Spleen (tissue), 11 donors: Measurements from ENCODE around the gene MMEL1. TPM values are rescaled to one million over a fixed set of nuclear protein-coding genes. Genes with fewer than 3 reads are reported as not detected.

Source experiments
- DNase-seq: peaks from one replicate; pipeline ENCODE4 v3.0.0-alpha.2; 2020
- H3K27ac ChIP-seq, 8 donors: fragments of 200-600 bp; sonication (generic) in 7 of 8; 1 replicate in 4 of 8; 2 replicates in 4 of 8; pipeline versions ENCODE4 v1.5.0 to v1.8.0; 2016 to 2021; ENCODE audit warnings: inconsistent platforms in 4 of 8, mild to moderate bottlenecking in 4 of 8, moderate library complexity in 1 of 8
- H3K27me3 ChIP-seq, 7 donors: fragments of 200-600 bp; sonication (generic) in 6 of 7; replicated peaks in 1 of 7; 1 replicate in 4 of 7; 2 replicates in 3 of 7; pipeline versions ENCODE4 v1.5.0 to v1.8.0; 2016 to 2021; ENCODE audit warnings: inconsistent platforms in 3 of 7, mild to moderate bottlenecking in 1 of 7
- H3K36me3 ChIP-seq, 6 donors: fragments of 200-600 bp; sonication (generic) in 5 of 6; 1 replicate in 4 of 6; 2 replicates in 2 of 6; pipeline versions ENCODE4 v1.5.0 to v1.8.0; 2016 to 2021; ENCODE audit warnings: inconsistent platforms in 2 of 6
- H3K4me1 ChIP-seq, 6 donors: fragments of 200-600 bp; sonication (generic) in 5 of 6; 1 replicate in 3 of 6; 2 replicates in 3 of 6; pipeline versions ENCODE4 v1.5.0 to v1.8.0; 2016 to 2021; ENCODE audit warnings: inconsistent platforms in 3 of 6
- H3K4me3 ChIP-seq, 8 donors: fragments of 200-600 bp; sonication (generic) in 7 of 8; 1 replicate in 4 of 8; 2 replicates in 4 of 8; pipeline versions ENCODE4 v1.5.0 to v1.8.0; 2016 to 2021; ENCODE audit warnings: inconsistent platforms in 4 of 8, mild to moderate bottlenecking in 4 of 8, moderate library complexity in 2 of 8
- H3K9me3 ChIP-seq, 8 donors: fragments of 200-600 bp; sonication (generic) in 7 of 8; 1 replicate in 4 of 8; 2 replicates in 4 of 8; pipeline versions ENCODE4 v1.5.0 to v1.8.0; 2016 to 2021; ENCODE audit warnings: inconsistent platforms in 4 of 8
- POLR2A ChIP-seq, 3 donors: fragments of 450-650 bp; IDR thresholded peaks; one replicate each; pipeline ENCODE4 v1.5.1; 2017; ENCODE audit warnings: antibody characterized with exemption in 3 of 3, mild to moderate bottlenecking in 1 of 3
- POLR2AphosphoS5 ChIP-seq, 3 donors: sonication (generic); formaldehyde crosslinking; IDR thresholded peaks; one replicate each; pipeline ENCODE4 v1.5.1; 2017; ENCODE audit warnings: antibody characterized with exemption in 3 of 3
- WGBS, 5 donors: extraction: QIAGEN DNeasy Blood & Tissue Kit in 3 of 5; methylation state at CpG; one replicate each; pipeline versions ENCODE4 v1.1.5 to v1.1.7; 2013 to 2018; 5-methylcytosine and 5-hydroxymethylcytosine counted together
- intact Hi-C: fragments of 100-400 bp; cut with DNase I; formaldehyde crosslinking; loops from one replicate; pipeline ENCODE4 v1.15.0; 2023; ENCODE audit warnings: low total_unique reads
- polyA plus RNA-seq, 3 donors: library from polyadenylated mRNA; stranded (reverse); fragments of 200-250 nt; gene quantifications; one replicate each; pipeline ENCODE4 v1.2.1, GENCODE V29; 2013
- total RNA-seq, 7 donors: library from RNA; depleted of rRNA in 3 of 7; stranded (reverse); fragments of >200 nt in 3 of 7; fragmentation: NEBNext Ultra II Directional in 4 of 7; extraction: Animal tissue kit (Norgen Biotek cat#: 25700) in 4 of 7; gene quantifications; one replicate each; pipeline versions ENCODE4 v1.1.0 to v1.2.1, GENCODE V29; 2016 to 2021
- TF ChIP-seq, protein P1 (sequence below), 11 experiments: fragments of 200-600 bp in 7 of 11; fragments of 450-650 bp in 4 of 11; sonication (generic) in 4 of 11; IDR thresholded peaks in 8 of 11; conservative IDR thresholded peaks in 3 of 11; 1 replicate in 7 of 11; 2 replicates in 4 of 11; pipeline versions ENCODE4 v1.4.0 to v1.8.0; 2016 to 2021; ENCODE audit warnings: antibody characterized with exemption in 11 of 11, inconsistent platforms in 4 of 11, mild to moderate bottlenecking in 1 of 11
- donor health status: healthy with polysubstance abuse.
- donor health status: DM: no; HTN: no; CAD: no; lungs with moderate emphysema.
- donor health status: DM: no; HTN: no; CAD: no.
- donor health status: Bipolar disorder and iron deficiency.
- donor health status: healthy.
- donor health status: DM: no; HTN: no; CAD: no.
- donor health status: DM: yes; HTN: yes; CAD: no.

The MMEL1 gene
- total and polyA plus RNA-seq, 10 donors: 1.9 to 6.4 (median 3.3) TPM; not detected in 1

DNA sequence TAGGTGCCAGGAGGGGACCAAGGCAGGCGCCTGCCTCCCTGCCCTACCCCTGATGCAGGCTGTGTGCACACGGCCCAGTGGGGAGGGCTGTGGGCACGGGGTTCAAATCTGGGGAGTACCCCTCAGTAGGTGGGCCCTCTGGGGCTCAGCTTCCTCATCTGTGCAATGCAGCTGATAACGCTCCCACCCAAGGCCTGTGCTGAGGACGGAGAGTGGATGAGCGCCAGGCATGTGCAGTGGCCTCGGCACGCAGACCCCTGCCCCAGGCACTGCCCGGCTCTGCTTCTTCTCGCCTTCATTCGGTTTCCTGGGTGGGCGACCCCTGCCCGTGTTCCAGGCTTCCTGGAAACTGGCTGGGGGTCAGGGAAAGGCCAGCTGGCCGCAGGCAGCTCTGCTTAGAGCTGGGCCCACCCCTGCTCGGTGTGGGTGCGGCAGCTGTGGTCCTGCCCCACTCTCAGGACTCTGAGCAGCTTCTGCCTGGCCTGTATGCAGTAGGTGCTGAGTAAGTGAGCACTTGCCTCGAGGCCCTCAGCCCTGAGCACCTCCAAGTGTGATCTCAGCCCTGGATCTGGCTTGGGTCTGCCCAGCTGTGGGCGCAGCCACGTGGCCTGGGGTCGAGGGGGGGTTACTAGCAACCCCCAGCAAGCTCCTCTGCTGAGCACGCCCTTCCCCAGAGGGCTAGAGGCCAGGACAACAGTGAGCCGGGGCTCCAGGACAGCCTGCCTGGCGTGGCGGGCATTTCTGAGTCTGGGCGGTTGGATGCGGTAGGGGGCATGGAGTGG is 88.5 kb downstream of the MMEL1 start:
- Histone ChIP-seq H3K27me3 (peaks cover 0 to 43% (median 13%) of the 10 kb centered on the region in 7 donors), H3K9me3 (no peaks in the 10 kb centered on the region), H3K4me3 (no peak overlapping the region), H3K4me1 (peaks cover 21 to 94% (median 75%) of the 10 kb centered on the region in 6 donors), H3K27ac (peak overlapping the region in 5 of 8 donors; percentile 98 to 99 (median 99)), H3K36me3 (no peaks in the 10 kb centered on the region)
- peak in 1 of 3 donors; percentile 16 for TF ChIP-seq POLR2AphosphoS5 (IDR thresholded peaks at IDR 0.05)
- TF ChIP-seq, protein P1, sequence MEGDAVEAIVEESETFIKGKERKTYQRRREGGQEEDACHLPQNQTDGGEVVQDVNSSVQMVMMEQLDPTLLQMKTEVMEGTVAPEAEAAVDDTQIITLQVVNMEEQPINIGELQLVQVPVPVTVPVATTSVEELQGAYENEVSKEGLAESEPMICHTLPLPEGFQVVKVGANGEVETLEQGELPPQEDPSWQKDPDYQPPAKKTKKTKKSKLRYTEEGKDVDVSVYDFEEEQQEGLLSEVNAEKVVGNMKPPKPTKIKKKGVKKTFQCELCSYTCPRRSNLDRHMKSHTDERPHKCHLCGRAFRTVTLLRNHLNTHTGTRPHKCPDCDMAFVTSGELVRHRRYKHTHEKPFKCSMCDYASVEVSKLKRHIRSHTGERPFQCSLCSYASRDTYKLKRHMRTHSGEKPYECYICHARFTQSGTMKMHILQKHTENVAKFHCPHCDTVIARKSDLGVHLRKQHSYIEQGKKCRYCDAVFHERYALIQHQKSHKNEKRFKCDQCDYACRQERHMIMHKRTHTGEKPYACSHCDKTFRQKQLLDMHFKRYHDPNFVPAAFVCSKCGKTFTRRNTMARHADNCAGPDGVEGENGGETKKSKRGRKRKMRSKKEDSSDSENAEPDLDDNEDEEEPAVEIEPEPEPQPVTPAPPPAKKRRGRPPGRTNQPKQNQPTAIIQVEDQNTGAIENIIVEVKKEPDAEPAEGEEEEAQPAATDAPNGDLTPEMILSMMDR (IDR thresholded peaks at IDR 0.05 in 8 of 11, conservative IDR thresholded peaks at IDR 0.05 in 3 of 11): no peak
- no peak for TF ChIP-seq POLR2A (IDR thresholded peaks at IDR 0.05)
- intact Hi-C loops: no loop called here
- no peak for DNase-seq
- WGBS, 5 donors: 55 to 74% (median 65%) methylated on average over 20 to 26 of the region's 26 CpGs

DNA sequence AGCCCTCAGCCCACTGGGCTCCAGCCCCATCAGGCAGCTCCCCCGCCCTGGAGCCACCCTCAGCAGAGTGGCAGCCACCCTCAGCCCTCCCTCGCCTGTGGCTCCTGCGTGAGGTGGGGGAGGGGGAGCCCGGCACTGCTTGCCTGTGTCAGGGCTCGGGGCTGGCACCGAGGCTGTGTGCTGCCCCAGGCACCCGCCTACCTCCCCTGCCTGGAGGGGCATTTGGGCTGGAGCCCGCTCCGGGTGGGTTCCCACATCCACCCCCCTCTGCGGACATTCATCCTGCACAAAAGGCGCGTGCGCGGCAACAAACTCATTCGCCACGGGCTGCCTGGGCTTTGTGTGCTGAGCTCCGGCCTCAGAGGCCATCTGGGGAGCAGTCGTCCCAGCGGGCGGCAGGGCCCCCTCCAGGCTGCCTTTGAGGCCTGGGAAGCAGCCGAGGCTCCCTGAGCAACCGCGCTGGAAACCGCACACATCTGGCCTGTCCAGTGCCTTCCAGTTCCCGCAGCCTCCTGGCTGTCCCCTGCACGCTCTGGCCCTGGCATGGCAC is 89.2 kb downstream of the MMEL1 start:
- 43 to 71% (median 54%) methylated on average over 1 to 26 of the region's 26 CpGs for WGBS, 5 donors
- TF ChIP-seq POLR2A (IDR thresholded peaks at IDR 0.05) (no peak), POLR2AphosphoS5 (IDR thresholded peaks at IDR 0.05) (no peak)
- TF ChIP-seq, protein P1 (IDR thresholded peaks at IDR 0.05 in 8 of 11, conservative IDR thresholded peaks at IDR 0.05 in 3 of 11): no peak
- Histone ChIP-seq H3K9me3 (no peaks in the 10 kb centered on the region), H3K27ac (peak overlapping the region in 4 of 8 donors; percentile 98 to 99 (median 99)), H3K36me3 (no peaks in the 10 kb centered on the region), H3K4me3 (no peak overlapping the region), H3K4me1 (peaks cover 16 to 87% (median 69%) of the 10 kb centered on the region in 6 donors), H3K27me3 (peaks cover 0 to 46% (median 13%) of the 10 kb centered on the region in 7 donors)
- no peak for DNase-seq
- intact Hi-C loops: no loop called here

DNA sequence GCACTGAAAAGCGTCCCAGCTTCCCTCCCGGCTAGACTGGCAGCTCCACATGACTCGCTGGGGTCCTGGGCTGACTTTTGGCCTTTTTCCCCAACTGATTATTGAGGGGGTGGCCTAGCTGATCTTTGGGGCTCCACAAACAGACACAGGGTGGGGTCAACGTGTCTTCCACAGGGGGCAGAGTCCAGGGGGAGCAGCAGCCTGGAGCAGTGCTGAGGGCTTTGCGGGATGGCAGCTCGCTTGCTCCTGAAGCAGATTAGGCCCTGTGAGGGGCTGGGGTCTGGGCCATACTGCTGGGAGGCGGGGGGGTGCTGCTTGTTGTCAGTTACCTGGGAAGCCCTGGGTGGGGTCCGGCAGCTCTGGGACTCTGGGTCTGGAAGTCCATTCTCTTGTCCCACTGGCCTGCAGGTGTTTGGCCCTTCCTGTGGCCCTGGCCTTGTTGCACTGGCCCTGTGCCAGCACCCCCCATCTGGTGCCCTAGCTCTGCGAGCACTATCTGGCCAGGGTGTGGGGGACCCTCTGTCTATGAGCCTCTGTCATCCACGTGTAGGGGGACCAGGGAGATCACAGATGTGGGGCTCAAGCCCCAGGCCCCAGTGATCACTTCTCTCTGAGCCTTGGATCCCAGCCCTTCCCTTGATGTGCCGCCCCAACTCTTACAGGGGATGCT is 90.4 kb downstream of the MMEL1 start:
- H3K4me1 ChIP-seq: peaks cover 6 to 82% (median 60%) of the 10 kb centered on the region in 6 donors
- intact Hi-C loops: no loop called here
- H3K9me3 ChIP-seq: no peaks in the 10 kb centered on the region
- H3K27me3 ChIP-seq: peaks cover 0 to 50% (median 13%) of the 10 kb centered on the region in 7 donors
- WGBS, 5 donors: 78 to 90% (median 82%) methylated on average over 10 to 11 of the region's 11 CpGs
- no peak overlapping the region for H3K4me3 ChIP-seq
- no peak overlapping the region for H3K27ac ChIP-seq
- H3K36me3 ChIP-seq: no peaks in the 10 kb centered on the region
- TF ChIP-seq, protein P1 (IDR thresholded peaks at IDR 0.05 in 8 of 11, conservative IDR thresholded peaks at IDR 0.05 in 3 of 11): no peak
- TF ChIP-seq POLR2A (IDR thresholded peaks at IDR 0.05) (no peak), POLR2AphosphoS5 (IDR thresholded peaks at IDR 0.05) (no peak)
- no peak for DNase-seq
